Fibroblast of skin of left biceps (primary cell): Measurements from ENCODE around the gene CYP2R1.
"Not testable (repeated sequence)": the region's sequence is repeated elsewhere in the genome, so short reads cannot be mapped to it uniquely, and the experiment has no call there.

Source experiments
- DNase-seq, 2 experiments: peaks; one replicate each; pipeline ENCODE4 v3.0.0-alpha.2; 2013; ENCODE audit warnings: low read depth in 2 of 2

Gene CYP2R1

GRCh38 chr11:14894657-14895598 lies 2.9 kb upstream of the CYP2R1 start:
- peak; percentile 38 to 43 for DNase-seq

- no peak for DNase-seq
Measured at GRCh38 chr11:14892577-14892976, 546 bp upstream of the CYP2R1 start.

- DNase-seq, result peak; percentile 54 to 63
Measured at GRCh38 chr11:14891143-14892035, 642 bp downstream of the CYP2R1 start.

DNA sequence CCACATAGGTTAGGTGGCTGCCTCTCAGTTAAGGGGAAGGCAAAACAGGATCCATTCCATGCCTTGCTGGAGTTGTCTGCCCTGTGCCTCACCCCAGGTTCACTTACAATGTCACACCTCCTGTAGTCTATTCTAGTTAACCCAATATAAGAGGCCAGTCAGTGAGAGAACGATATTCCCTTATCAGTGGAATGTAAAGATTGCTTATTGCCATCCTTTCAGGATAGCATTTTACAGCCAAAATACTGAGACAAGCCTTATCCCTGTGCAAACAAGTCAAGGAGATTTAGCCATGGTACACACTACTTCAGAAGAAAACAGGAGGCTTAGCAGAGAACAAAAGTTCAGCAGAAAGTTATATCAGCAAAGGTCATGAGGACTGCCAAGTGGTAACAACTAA lies 5.5 kb downstream of the CYP2R1 start:
- DNase-seq, result no peak

- no peak for DNase-seq
Measured at GRCh38 chr11:14884667-14885273, 7.3 kb downstream of the CYP2R1 start.

- DNase-seq, result not testable (repeated sequence)
Measured at GRCh38 chr11:14883683-14884082, 8.3 kb downstream of the CYP2R1 start.

DNA sequence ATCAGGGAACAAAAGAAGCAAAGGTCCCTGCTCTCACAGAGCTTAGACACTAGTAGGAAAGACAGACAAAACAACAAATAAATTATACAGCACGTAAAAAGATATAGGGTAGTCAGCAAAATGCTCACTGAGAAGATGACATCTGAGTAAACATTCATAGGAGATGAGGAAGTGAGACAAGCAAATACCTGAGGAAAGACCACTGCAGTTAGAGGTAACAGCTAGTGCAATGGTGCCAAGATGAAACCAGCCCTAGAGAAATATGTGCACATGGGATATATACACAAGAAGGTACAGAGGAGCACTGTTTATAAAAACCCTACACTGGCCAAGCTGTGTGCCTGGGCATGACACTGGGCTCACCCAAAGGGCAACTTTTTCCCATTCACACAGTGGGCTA lies 9.8 kb downstream of the CYP2R1 start:
- DNase-seq, result no peak

- no peak for DNase-seq
Measured at GRCh38 chr11:14881576-14882193, 10.3 kb downstream of the CYP2R1 start.

DNA sequence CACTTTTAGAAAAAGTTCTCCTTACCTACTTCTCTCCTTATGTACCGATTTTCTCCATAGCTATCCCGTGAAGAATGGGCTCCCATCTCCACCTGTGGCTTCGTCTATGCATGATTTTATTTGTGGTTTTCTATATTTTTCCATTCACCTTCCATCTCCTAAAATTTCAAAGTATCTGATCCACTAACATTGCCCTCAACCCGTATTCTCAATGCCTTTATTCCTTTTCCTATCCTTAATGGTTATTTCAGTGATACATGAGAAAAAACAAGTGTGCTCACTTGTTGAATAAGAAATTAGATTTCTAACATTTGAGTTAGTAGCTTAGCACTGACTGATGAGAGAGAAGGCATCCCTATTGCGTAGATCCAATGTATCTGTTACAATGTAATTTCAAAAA lies 16.9 kb downstream of the CYP2R1 start:
- no peak for DNase-seq

GRCh38 chr11:14873632-14874031 lies 18.4 kb downstream of the CYP2R1 start:
- no peak for DNase-seq

DNA sequence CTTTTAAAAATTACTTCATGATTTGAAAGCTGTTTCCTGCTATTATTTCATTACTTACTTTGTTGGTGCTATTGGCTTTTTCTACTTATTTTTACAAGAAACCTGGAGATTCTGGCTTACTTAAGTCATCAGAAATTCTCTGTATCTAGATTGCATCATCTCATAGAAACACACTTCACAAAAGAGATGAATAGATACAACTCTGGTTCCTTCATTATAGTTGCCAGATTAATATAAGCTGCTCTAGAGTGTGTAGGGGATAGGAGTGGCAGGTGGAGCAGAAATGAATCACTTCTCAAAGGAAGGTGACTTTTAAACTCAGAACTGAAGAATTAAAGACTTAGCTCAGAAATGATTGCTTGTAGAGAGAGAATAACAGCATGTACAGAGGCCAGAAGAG lies 20.0 kb downstream of the CYP2R1 start:
- DNase-seq, result no peak

DNA sequence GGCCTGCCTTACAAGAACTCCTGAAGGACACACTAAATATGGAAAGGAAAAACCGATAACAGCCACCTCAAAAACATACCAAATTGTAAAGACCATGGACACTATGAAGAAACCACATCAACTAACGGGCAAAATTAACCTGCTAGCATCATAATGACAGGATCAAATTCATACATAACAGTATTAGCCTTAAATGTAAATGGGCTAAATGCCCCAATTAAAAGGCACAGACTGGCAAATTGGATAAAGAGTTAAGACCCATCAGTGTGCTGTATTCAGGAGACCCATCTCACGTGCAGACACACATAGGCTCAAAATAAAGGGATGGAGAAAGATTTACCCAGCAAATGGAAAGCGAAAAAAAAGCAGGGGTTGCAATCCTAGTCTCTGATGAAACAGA lies 28.3 kb downstream of the CYP2R1 start:
- not testable (repeated sequence) for DNase-seq

- no peak for DNase-seq
Measured at GRCh38 chr11:14861680-14862079, 30.4 kb downstream of the CYP2R1 start.

DNA sequence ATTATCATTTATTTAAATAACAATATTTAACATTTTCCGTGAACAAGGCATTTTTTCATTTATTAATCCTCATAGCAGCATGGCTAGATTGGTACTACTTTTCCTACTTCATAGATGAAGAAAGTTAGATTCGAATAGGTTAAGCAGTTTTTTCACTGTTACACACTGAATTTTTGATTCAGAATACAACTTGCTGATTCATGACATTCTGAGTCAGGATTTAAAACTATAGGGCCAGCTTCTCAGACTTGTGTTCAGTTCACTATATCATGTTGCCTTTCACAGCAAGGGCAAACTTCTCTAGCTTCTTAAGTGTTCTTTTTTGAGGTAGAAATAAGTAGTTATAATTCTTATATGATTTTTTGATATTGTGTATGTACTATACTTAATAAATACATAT lies 31.5 kb downstream of the CYP2R1 start:
- no peak for DNase-seq

- DNase-seq, result no peak
Measured at GRCh38 chr11:14858404-14858803, 33.6 kb downstream of the CYP2R1 start.

- no peak for DNase-seq
Measured at GRCh38 chr11:14857621-14858020, 34.4 kb downstream of the CYP2R1 start.

- DNase-seq, result no peak
Measured at GRCh38 chr11:14855890-14856289, 36.1 kb downstream of the CYP2R1 start.

DNA sequence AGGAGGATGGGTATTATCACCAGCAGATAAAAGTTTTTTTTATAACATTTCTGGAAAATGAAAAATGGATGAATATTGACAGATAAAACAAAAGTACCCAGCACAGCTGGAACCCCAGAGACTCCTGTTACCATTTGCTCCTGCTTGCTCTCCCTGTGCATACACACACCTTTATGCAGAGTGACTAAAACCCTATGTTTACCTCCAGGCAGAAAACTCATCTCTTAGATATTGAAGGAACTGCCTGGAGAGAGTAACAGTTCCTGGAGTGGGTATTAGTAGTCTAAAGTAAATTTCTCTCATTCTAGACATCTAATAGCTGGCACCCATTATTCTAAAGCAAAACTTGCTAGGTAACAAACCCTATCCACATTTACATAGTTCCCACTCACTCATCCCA lies 38.0 kb downstream of the CYP2R1 start:
- no peak for DNase-seq

- no peak for DNase-seq
Measured at GRCh38 chr11:14852571-14853177, 39.4 kb downstream of the CYP2R1 start.

DNA sequence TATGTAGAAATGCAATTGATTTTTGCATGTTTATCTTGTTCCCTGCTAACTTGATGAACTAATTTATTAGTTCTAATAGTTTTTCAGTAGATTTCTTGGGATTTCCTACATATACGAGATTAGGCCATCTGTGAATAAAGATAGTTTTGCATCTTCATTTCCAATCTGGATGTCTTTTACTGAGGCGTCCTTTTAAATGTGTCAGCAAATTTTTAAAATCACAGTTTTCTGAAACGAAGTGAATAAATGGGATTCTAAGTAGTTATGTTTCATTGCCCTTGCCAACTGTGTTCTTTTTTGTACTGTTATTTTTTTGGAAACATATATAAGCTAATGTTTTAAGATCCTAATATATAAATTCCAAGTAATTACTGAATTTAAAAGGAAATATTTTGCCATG lies 50.0 kb downstream of the CYP2R1 start:
- DNase-seq, result no peak
